ENCODE results near the gene GNGT1.

GNGT1 gene

GRCh38 chr7:93943816-93944540 lies 37.6 kb downstream of the GNGT1 start:
- DNase-seq (ENCODE audit: low read depth), result no peak

GRCh38 chr7:93944673-93945072 lies 38.3 kb downstream of the GNGT1 start:
- no peak for DNase-seq (ENCODE audit: low read depth)

GRCh38 chr7:93945083-93945482 lies 38.7 kb downstream of the GNGT1 start:
- no peak for DNase-seq (ENCODE audit: low read depth)

GRCh38 chr7:93945756-93946535 lies 39.6 kb downstream of the GNGT1 start:
- no peak for DNase-seq (ENCODE audit: low read depth)

- no peak for DNase-seq (ENCODE audit: low read depth)
These were observed 41.7 kb downstream of the GNGT1 start for GRCh38 chr7:93948106-93948505.

- DNase-seq (ENCODE audit: low read depth), result no peak
These were observed 42.5 kb downstream of the GNGT1 start for GRCh38 chr7:93948873-93949272.

- no peak for DNase-seq (ENCODE audit: low read depth)
These were observed 43.1 kb downstream of the GNGT1 start for GRCh38 chr7:93949423-93949822.

- no peak for DNase-seq (ENCODE audit: low read depth)
These were observed 48.9 kb downstream of the GNGT1 start for GRCh38 chr7:93955304-93955703.

GRCh38 chr7:93957767-93958166 lies 51.4 kb downstream of the GNGT1 start:
- DNase-seq (ENCODE audit: low read depth), result no peak

- DNase-seq (ENCODE audit: low read depth), result no peak
These were observed 51.8 kb downstream of the GNGT1 start for GRCh38 chr7:93958216-93958615.

- no peak for DNase-seq (ENCODE audit: low read depth)
These were observed 52.3 kb downstream of the GNGT1 start for GRCh38 chr7:93958651-93959050.
